ENCODE measurements around the gene GRHL1.

GRHL1 gene, protein sequence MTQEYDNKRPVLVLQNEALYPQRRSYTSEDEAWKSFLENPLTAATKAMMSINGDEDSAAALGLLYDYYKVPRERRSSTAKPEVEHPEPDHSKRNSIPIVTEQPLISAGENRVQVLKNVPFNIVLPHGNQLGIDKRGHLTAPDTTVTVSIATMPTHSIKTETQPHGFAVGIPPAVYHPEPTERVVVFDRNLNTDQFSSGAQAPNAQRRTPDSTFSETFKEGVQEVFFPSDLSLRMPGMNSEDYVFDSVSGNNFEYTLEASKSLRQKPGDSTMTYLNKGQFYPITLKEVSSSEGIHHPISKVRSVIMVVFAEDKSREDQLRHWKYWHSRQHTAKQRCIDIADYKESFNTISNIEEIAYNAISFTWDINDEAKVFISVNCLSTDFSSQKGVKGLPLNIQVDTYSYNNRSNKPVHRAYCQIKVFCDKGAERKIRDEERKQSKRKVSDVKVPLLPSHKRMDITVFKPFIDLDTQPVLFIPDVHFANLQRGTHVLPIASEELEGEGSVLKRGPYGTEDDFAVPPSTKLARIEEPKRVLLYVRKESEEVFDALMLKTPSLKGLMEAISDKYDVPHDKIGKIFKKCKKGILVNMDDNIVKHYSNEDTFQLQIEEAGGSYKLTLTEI

DNA sequence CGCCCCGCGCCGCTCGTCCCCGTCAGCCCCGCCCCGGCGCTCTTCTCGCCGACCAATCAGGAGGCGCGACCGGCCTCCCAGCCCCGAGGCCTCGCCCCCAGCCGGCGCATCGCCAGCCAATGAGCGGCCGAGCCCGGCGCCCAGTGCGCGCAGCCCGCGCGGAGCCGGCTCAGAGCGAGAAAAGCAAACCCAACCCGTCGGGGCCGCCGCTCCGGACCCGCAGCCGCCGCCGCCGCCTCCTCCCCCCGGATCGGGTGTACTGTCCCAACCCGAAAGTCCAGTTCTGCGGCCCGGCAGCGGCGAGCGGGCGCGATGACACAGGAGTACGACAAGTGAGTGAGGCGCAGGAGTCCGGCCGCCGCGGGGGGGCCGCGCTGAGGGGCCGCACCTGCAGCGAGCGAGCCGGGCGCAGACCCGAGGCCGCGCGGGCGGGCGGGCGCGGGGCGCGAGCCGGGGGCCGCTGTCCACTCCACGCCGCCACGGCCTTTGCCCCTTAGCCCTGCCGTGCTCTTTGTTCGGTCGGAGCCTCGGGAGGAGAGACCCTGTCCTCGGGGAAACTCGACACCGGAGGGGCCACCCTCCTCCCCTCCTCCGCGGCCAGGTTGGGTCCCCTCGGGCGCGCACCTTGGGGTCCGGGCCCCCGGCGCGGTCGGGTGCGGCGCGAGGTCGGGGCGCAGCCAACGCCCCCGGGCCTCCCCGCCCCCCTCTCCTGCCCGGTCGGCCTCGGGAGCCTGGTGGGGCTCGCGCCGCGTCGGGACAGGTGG, at the start of gene GRHL1:
TSS of gene GRHL1 (plus strand) at position 172 of the 764 bp plus-strand sequence. CDS start at position 313, 141 bp downstream.
- TF ChIP-seq, protein P1, sequence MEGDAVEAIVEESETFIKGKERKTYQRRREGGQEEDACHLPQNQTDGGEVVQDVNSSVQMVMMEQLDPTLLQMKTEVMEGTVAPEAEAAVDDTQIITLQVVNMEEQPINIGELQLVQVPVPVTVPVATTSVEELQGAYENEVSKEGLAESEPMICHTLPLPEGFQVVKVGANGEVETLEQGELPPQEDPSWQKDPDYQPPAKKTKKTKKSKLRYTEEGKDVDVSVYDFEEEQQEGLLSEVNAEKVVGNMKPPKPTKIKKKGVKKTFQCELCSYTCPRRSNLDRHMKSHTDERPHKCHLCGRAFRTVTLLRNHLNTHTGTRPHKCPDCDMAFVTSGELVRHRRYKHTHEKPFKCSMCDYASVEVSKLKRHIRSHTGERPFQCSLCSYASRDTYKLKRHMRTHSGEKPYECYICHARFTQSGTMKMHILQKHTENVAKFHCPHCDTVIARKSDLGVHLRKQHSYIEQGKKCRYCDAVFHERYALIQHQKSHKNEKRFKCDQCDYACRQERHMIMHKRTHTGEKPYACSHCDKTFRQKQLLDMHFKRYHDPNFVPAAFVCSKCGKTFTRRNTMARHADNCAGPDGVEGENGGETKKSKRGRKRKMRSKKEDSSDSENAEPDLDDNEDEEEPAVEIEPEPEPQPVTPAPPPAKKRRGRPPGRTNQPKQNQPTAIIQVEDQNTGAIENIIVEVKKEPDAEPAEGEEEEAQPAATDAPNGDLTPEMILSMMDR (conservative IDR thresholded peaks at IDR 0.05; ENCODE audit: low read length) = no peak
- peak within 1 kb of the TSS; percentile 62 for H3K4me3 ChIP-seq (ENCODE audit: low read length)
- peak; percentile 89 for DNase-seq (ENCODE audit: low read depth)

DNA sequence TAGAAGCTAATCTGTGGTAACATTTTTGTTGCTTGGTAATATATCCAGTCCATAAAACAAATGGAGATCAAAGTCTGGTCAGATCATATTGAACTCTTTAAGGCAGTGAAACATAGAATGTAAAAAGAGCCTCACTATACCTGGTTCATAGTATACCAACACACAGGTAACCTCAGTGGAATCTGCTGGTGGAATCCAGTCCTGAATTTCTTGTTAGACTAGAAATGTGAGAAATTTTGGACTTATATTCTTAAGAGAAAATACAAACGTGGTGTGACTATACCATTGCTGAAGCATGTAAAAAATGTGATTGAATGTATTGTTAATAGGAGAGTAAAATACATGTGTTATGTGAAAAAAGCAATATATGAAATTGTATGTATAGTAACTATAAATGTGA, 46.1 kb upstream of the GRHL1 start:
- no peak for DNase-seq (ENCODE audit: low read depth)
- TF ChIP-seq, protein P1 (conservative IDR thresholded peaks at IDR 0.05; ENCODE audit: low read length) = no peak
- H3K4me3 ChIP-seq (ENCODE audit: low read length) = no peak overlapping the region

DNA sequence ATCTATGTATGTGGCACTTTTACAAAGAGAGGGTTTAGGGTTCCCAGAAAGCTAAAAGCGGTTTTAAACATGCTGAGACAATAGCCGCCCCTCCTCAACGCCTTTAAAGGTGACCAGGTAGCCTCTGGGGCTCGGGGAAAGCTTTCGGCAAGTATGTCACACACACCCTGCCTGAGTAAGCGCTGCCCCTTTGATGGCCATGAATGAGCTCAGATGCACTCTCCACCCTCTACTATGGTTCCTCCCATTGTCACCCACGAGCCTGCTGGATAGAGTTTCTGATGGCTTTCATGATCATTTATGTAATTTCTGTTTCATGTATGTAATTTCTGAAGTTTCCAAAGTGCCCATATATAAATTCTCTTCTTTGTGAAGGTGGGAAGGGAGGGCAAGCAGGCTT, 44.1 kb upstream of the GRHL1 start:
- DNase-seq (ENCODE audit: low read depth) = no peak
- TF ChIP-seq, protein P1 (conservative IDR thresholded peaks at IDR 0.05; ENCODE audit: low read length) = no peak
- no peak overlapping the region for H3K4me3 ChIP-seq (ENCODE audit: low read length)

DNA sequence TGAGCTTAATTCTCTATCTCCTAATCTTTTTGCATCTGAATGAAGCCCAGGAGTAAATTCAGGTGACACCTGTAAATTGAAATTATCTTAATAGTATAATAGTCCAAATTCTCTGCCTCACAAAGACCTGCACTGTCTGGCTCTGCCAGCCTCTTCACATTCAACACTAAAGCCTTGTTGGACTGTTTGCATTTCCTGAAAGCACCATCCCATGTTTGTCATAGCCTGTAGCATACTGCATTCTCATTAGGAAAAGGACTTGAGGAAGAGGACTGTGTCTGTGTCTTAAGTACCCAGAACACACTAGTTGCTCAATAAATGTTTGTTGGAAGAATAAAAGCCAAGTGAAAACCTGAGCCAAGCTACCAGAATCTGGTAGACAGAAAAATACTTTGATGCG, 42.9 kb upstream of the GRHL1 start:
- no peak overlapping the region for H3K4me3 ChIP-seq (ENCODE audit: low read length)
- TF ChIP-seq, protein P1 (conservative IDR thresholded peaks at IDR 0.05; ENCODE audit: low read length) = no peak
- no peak for DNase-seq (ENCODE audit: low read depth)

DNA sequence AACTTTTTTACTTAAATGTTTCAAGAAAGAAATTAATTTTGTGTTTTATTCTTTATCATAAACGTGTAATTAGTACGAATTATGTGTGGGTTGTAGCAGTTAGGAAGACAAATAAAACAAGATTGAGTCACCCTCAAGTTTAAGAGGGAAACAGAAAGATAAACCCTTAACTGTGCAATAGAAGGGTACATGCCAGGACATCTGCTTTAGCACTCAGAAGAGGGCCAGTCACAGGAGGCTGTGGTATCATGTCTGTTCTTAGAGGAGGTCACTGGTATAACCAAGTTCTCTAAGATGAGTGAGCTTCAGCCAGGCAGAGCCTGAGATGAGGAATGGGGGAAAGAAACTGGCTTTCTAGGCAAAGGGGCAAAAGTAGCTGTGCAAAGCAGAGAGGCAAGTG, 42.4 kb upstream of the GRHL1 start:
- TF ChIP-seq, protein P1 (conservative IDR thresholded peaks at IDR 0.05; ENCODE audit: low read length) = no peak
- DNase-seq (ENCODE audit: low read depth) = peak; percentile 37
- H3K4me3 ChIP-seq (ENCODE audit: low read length) = no peak overlapping the region

DNA sequence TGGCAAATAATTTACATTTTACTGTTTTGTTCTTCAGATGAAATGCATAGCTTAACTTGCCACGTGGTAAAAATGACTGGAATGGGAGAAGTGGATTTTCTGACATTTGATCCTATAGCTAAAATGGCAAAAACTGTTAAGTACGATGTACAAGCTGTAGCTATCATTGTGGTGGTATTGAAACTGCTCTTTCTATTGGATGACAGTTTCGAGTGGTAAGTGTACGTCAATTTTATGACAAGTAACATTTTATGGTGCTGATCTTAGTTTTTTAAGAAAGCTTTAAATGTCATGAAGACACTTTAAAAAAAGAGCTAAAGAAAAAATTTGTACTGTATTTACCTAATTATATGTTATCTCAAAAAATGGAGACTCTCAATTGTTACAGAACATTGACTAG, 40.8 kb upstream of the GRHL1 start:
- no peak for DNase-seq (ENCODE audit: low read depth)
- TF ChIP-seq, protein P1 (conservative IDR thresholded peaks at IDR 0.05; ENCODE audit: low read length) = no peak

More for the DNA sequence above, 40.8 kb upstream of the GRHL1 start:
- no peak overlapping the region for H3K4me3 ChIP-seq (ENCODE audit: low read length)

All from AG10803 (cell line).